Lower lobe of right lung (tissue), 2 donors: Measurements from ENCODE around the gene LARP6. TPM values are rescaled to one million over a fixed set of nuclear protein-coding genes. Genes with fewer than 3 reads are reported as not detected.
"Not testable (repeated sequence)": the region's sequence is repeated elsewhere in the genome, so short reads cannot be mapped to it uniquely, and the experiment has no call there.

Experiments
- ATAC-seq, 2 donors: fragments of 200-7000 bp; cut with Tn5 transposase; one replicate each; pipeline ENCODE4 v1.9.1; 2020 to 2022; ENCODE audit warnings: mild to moderate bottlenecking in 2 of 2, moderate library complexity in 2 of 2
- DNase-seq: peaks from one replicate; pipeline ENCODE4 v3.0.0-alpha.2; 2020
- H3K27ac ChIP-seq: fragments of 200-600 bp; one replicate; pipeline ENCODE4 v1.8.0; 2022
- H3K27me3 ChIP-seq: fragments of 200-600 bp; one replicate; pipeline ENCODE4 v1.8.0; 2022; ENCODE audit warnings: low read depth
- H3K36me3 ChIP-seq: fragments of 200-600 bp; one replicate; pipeline ENCODE4 v1.8.0; 2022; ENCODE audit warnings: mild to moderate bottlenecking
- H3K4me1 ChIP-seq: fragments of 200-600 bp; one replicate; pipeline ENCODE4 v1.8.0; 2022
- H3K4me3 ChIP-seq: fragments of 200-600 bp; one replicate; pipeline ENCODE4 v1.8.0; 2022; ENCODE audit warnings: mild to moderate bottlenecking
- H3K9me3 ChIP-seq: fragments of 200-600 bp; one replicate; pipeline ENCODE4 v1.8.0; 2022
- CTCF ChIP-seq: fragments of 200-600 bp; IDR thresholded peaks from one replicate; pipeline ENCODE4 v1.8.0; 2022; ENCODE audit warnings: antibody characterized with exemption, mild to moderate bottlenecking
- intact Hi-C: fragments of 100-400 bp; cut with DNase I; formaldehyde crosslinking; loops from one replicate; pipeline ENCODE4 v1.11.0; 2022
- total RNA-seq: library from RNA; stranded (reverse); fragmentation: NEBNext Ultra II Directional; extraction: Animal tissue kit (Norgen Biotek cat#: 25700); gene quantifications from one replicate; pipeline ENCODE4 v1.2.1, GENCODE V29; 2021
- donor health status: DM: no; HTN: yes; CAD: no; lungs with severe emphysema.

LARP6 gene
- total RNA-seq, 1 donor from 2014 or later, result 7.5 TPM

GRCh38 chr15:70812827-70813364, 41.1 kb downstream of the LARP6 start:
- no peak overlapping the region for H3K27ac ChIP-seq
- no peak for ATAC-seq
- intact Hi-C loops, result loop anchor here (10.0 kb wide), 1 partner anchor 138 kb away; no protein-coding TSS in a partner anchor
- TF ChIP-seq CTCF, result no peak
- H3K27me3 ChIP-seq, result peaks cover 6% of the 10 kb centered on the region
- no peaks in the 10 kb centered on the region for H3K36me3 ChIP-seq
- H3K4me3 ChIP-seq, result no peak overlapping the region
- peaks cover 12% of the 10 kb centered on the region for H3K4me1 ChIP-seq
- H3K9me3 ChIP-seq, result no peaks in the 10 kb centered on the region
- no peak for DNase-seq

- Histone ChIP-seq H3K36me3 (no peaks in the 10 kb centered on the region), H3K27me3 (peaks cover 10% of the 10 kb centered on the region), H3K9me3 (no peaks in the 10 kb centered on the region), H3K4me3 (no peak overlapping the region), H3K27ac (no peak overlapping the region), H3K4me1 (peaks cover 23% of the 10 kb centered on the region)
- DNase-seq (no peak), ATAC-seq (peak in 1 of 2 donors; percentile 9)
- TF ChIP-seq CTCF, result no peak
- intact Hi-C loops, result loop anchor here (10.0 kb wide), 1 partner anchor 136 kb away; no protein-coding TSS in a partner anchor
Observed at GRCh38 chr15:70810916-70811578, 42.9 kb downstream of the LARP6 start.

- TF ChIP-seq CTCF, result no peak
- Histone ChIP-seq H3K4me1 (peaks cover 23% of the 10 kb centered on the region), H3K27me3 (peaks cover 27% of the 10 kb centered on the region), H3K4me3 (no peak overlapping the region), H3K36me3 (no peaks in the 10 kb centered on the region), H3K27ac (no peak overlapping the region), H3K9me3 (no peaks in the 10 kb centered on the region)
- ATAC-seq (peak; percentile 60 to 68), DNase-seq (peak; percentile 76)
- intact Hi-C loops, result no loop called here
Observed at GRCh38 chr15:70806992-70807712, 46.8 kb downstream of the LARP6 start.

- Histone ChIP-seq H3K27me3 (peaks cover 21% of the 10 kb centered on the region), H3K4me1 (peaks cover 32% of the 10 kb centered on the region)
- H3K36me3 ChIP-seq, H3K4me3 ChIP-seq, H3K9me3 ChIP-seq, H3K27ac ChIP-seq, DNase-seq, intact Hi-C loops, ATAC-seq: not testable (repeated sequence)
Observed at GRCh38 chr15:70804388-70804787, 49.6 kb downstream of the LARP6 start.

GRCh38 chr15:70802629-70803028, 51.3 kb downstream of the LARP6 start:
- H3K4me1 ChIP-seq, result peaks cover 37% of the 10 kb centered on the region
- DNase-seq (no peak), ATAC-seq (no peak)
- no peak for TF ChIP-seq CTCF
- H3K27me3 ChIP-seq, result peaks cover 31% of the 10 kb centered on the region
- intact Hi-C loops, result no loop called here
- H3K36me3 ChIP-seq, result no peaks in the 10 kb centered on the region
- no peak overlapping the region for H3K4me3 ChIP-seq
- no peaks in the 10 kb centered on the region for H3K9me3 ChIP-seq
- no peak overlapping the region for H3K27ac ChIP-seq

- Histone ChIP-seq H3K9me3 (no peaks in the 10 kb centered on the region), H3K27ac (peak overlapping the region; percentile 65), H3K36me3 (no peaks in the 10 kb centered on the region), H3K4me3 (no peak overlapping the region), H3K27me3 (peaks cover 33% of the 10 kb centered on the region), H3K4me1 (peaks cover 25% of the 10 kb centered on the region)
- ATAC-seq (no peak), DNase-seq (no peak)
- TF ChIP-seq CTCF, result no peak
- intact Hi-C loops, result no loop called here
Observed at GRCh38 chr15:70801109-70801508, 52.8 kb downstream of the LARP6 start.
